NCI-H1105 (cell line): Measurements from ENCODE around the gene CHAT.
"Not testable (repeated sequence)": the region's sequence is repeated elsewhere in the genome, so short reads cannot be mapped to it uniquely, and the experiment has no call there.

Experiments
- DNase-seq: peaks from one replicate; lab custom pipeline; 2025; lab: John Stamatoyannopoulos, UW

CHAT gene

GRCh38 chr10:49653273-49653929 is 39.6 kb downstream of the CHAT start:
- DNase-seq = no peak

- DNase-seq = no peak
These were observed 40.3 kb downstream of the CHAT start for GRCh38 chr10:49654036-49654693.

- no peak for DNase-seq
These were observed 41.3 kb downstream of the CHAT start for GRCh38 chr10:49655099-49655498.

GRCh38 chr10:49656845-49657493 is 43.1 kb downstream of the CHAT start:
- DNase-seq = no peak

GRCh38 chr10:49657606-49658005 is 43.8 kb downstream of the CHAT start:
- no peak for DNase-seq

GRCh38 chr10:49661140-49661856 is 47.5 kb downstream of the CHAT start:
- DNase-seq = no peak

GRCh38 chr10:49662169-49662830 is 48.5 kb downstream of the CHAT start:
- DNase-seq = no peak

GRCh38 chr10:49663596-49663995 is 49.8 kb downstream of the CHAT start:
- DNase-seq = no peak

- no peak for DNase-seq
These were observed 50.4 kb downstream of the CHAT start for GRCh38 chr10:49664006-49664841.

GRCh38 chr10:49664842-49665355 is 51.1 kb downstream of the CHAT start:
- DNase-seq = no peak

GRCh38 chr10:49666054-49666615 is 52.3 kb downstream of the CHAT start:
- no peak for DNase-seq

GRCh38 chr10:49666685-49667084 is 52.8 kb downstream of the CHAT start:
- DNase-seq = no peak

- no peak for DNase-seq
These were observed 54.2 kb downstream of the CHAT start for GRCh38 chr10:49667991-49668390.

GRCh38 chr10:49668684-49669083 is 54.8 kb downstream of the CHAT start:
- no peak for DNase-seq

GRCh38 chr10:49678827-49679479 is 65.1 kb downstream of the CHAT start:
- no peak for DNase-seq

- DNase-seq = no peak
These were observed 65.7 kb downstream of the CHAT start, which contains the start of gene C10orf53 for GRCh38 chr10:49679480-49679893. Gene C10orf53 (plus strand): TSS chr10:49679651. CDS start chr10:49679698, 47 bp downstream.

- DNase-seq = not testable (repeated sequence)
These were observed 68.6 kb downstream of the CHAT start for GRCh38 chr10:49682449-49682848.

- DNase-seq = no peak
These were observed 69.0 kb downstream of the CHAT start for GRCh38 chr10:49682879-49683278.

- no peak for DNase-seq
These were observed 72.8 kb downstream of the CHAT start for GRCh38 chr10:49686651-49687050.

GRCh38 chr10:49688261-49688846 is 74.5 kb downstream of the CHAT start:
- DNase-seq = no peak
